HepG2 (cell line): ENCODE data around the gene ARHGEF16. TPM values are rescaled to one million over a fixed set of nuclear protein-coding genes. Genes with fewer than 3 reads are reported as not detected.

Source experiments
- ARID2 ChIP-seq: sonication (generic); formaldehyde crosslinking; IDR thresholded peaks from 2 replicates; pipeline ENCODE4 v1.8.1; 2022; ENCODE audit warnings: mild to moderate bottlenecking, missing genetic modification reagents, borderline replicate concordance
- CEBPG ChIP-seq: IDR thresholded peaks from 2 replicates; pipeline ENCODE4 v1.6.1; 2016
- CHD2 ChIP-seq: IDR thresholded peaks from 2 replicates; pipeline ENCODE4 v1.6.1; 2011; ENCODE audit warnings: low read depth, low read length, improper control_type of control experiment
- DNMT1 ChIP-seq: sonication (generic); formaldehyde crosslinking; IDR thresholded peaks from 2 replicates; pipeline ENCODE4 v1.5.1; 2020; ENCODE audit warnings: mild to moderate bottlenecking, missing genetic modification reagents
- HMG20B ChIP-seq: conservative IDR thresholded peaks from 2 replicates; pipeline ENCODE4 v1.6.1; 2016; ENCODE audit warnings: missing genetic modification reagents, missing compliant biosample characterization
- HNRNPH1 ChIP-seq: fragments of 200-400 bp; formaldehyde crosslinking; optimal IDR thresholded peaks from 2 replicates; pipeline ENCODE3; 2017; ENCODE audit warnings: mild to moderate bottlenecking, low read depth, low read length
- JUND ChIP-seq: sonication (generic); formaldehyde crosslinking; IDR thresholded peaks from 2 replicates; pipeline ENCODE4 v1.8.0; 2022; ENCODE audit warnings: mild to moderate bottlenecking, missing genetic modification reagents
- KAT8 ChIP-seq: IDR thresholded peaks from 2 replicates; pipeline ENCODE4 v1.6.1; 2016; ENCODE audit warnings: missing genetic modification reagents, missing compliant biosample characterization
- MAFF ChIP-seq: IDR thresholded peaks from 2 replicates; pipeline ENCODE4 v1.6.1; 2011; ENCODE audit warnings: low read depth, low read length, improper control_type of control experiment
- NCOR1 ChIP-seq: fragments of 200-600 bp; sonication (generic); IDR thresholded peaks from 2 replicates; pipeline ENCODE4 v1.7.0; 2017; ENCODE audit warnings: antibody characterized with exemption, low read length, borderline replicate concordance
- RBAK ChIP-seq: sonication (generic); formaldehyde crosslinking; IDR thresholded peaks from 2 replicates; pipeline ENCODE4 v1.5.1; 2020; ENCODE audit warnings: mild to moderate bottlenecking, missing genetic modification reagents
- SIN3B ChIP-seq: fragments of 150-350 bp; IDR thresholded peaks from 2 replicates; pipeline ENCODE4 v1.6.1; 2014; ENCODE audit warnings: low read length
- SNAPC5 ChIP-seq: sonication (generic); formaldehyde crosslinking; IDR thresholded peaks from 2 replicates; pipeline ENCODE4 v1.8.1; 2023; ENCODE audit warnings: mild to moderate bottlenecking, missing genetic modification reagents, borderline replicate concordance
- SRSF1 ChIP-seq: fragments of 200-400 bp; formaldehyde crosslinking; optimal IDR thresholded peaks from 2 replicates; pipeline ENCODE3; 2017; ENCODE audit warnings: mild to moderate bottlenecking, low read depth, low read length, moderate library complexity
- SSRP1 ChIP-seq: IDR thresholded peaks from 2 replicates; pipeline ENCODE4 v1.6.1; 2016; ENCODE audit warnings: control low read depth
- TP53 ChIP-seq: sonication (generic); formaldehyde crosslinking; conservative IDR thresholded peaks from 2 replicates; pipeline ENCODE4 v1.4.0; 2020; ENCODE audit warnings: missing genetic modification reagents
- ZFAT ChIP-seq: sonication (generic); formaldehyde crosslinking; conservative IDR thresholded peaks from 2 replicates; pipeline ENCODE4 v1.8.1; 2023; ENCODE audit warnings: missing genetic modification reagents, inconsistent platforms
- ZNF20 ChIP-seq: sonication (generic); formaldehyde crosslinking; IDR thresholded peaks from 2 replicates; pipeline ENCODE4 v1.4.0; 2020; ENCODE audit warnings: mild to moderate bottlenecking, moderate library complexity, missing genetic modification reagents
- ZNF33B ChIP-seq: sonication (generic); formaldehyde crosslinking; IDR thresholded peaks from 2 replicates; pipeline ENCODE4 v1.5.1; 2020; ENCODE audit warnings: mild to moderate bottlenecking, missing genetic modification reagents
- ZNF543 ChIP-seq: sonication (generic); formaldehyde crosslinking; IDR thresholded peaks from 2 replicates; pipeline ENCODE4 v1.4.0; 2020; ENCODE audit warnings: mild to moderate bottlenecking, missing genetic modification reagents
- ZNF563 ChIP-seq: sonication (generic); formaldehyde crosslinking; IDR thresholded peaks from 2 replicates; pipeline ENCODE4 v1.8.0; 2022; ENCODE audit warnings: mild to moderate bottlenecking, moderate library complexity, missing genetic modification reagents
- ZNF704 ChIP-seq: sonication (generic); formaldehyde crosslinking; IDR thresholded peaks from 2 replicates; pipeline ENCODE4 v1.8.1; 2023; ENCODE audit warnings: mild to moderate bottlenecking, inconsistent platforms, moderate library complexity, missing genetic modification reagents, borderline replicate concordance
- polyA plus RNA-seq, 8 experiments: library from polyadenylated mRNA; depleted of rRNA in 3 of 8; stranded (reverse) in 7 of 8; unstranded in 1 of 8; fragments of >200 nt; fragmentation: Illumina TruSeq in 4 of 8; extraction: Trizol in 4 of 8; gene quantifications; 2 replicates each; pipeline versions ENCODE4 v1.2.1 to v1.2.3, GENCODE V29; 2011 to 2016; ENCODE audit warnings: low read depth in 4 of 8, missing spikeins in 1 of 8, mixed read lengths in 1 of 8; ENCODE audit not compliant: insufficient read depth in 1 of 8
- total RNA-seq, 5 experiments: library from RNA; depleted of rRNA; stranded (reverse); fragments of >200 nt; fragmentation: Illumina TruSeq; extraction: Trizol; gene quantifications; 2 replicates each; pipeline ENCODE4 v1.2.3, GENCODE V29; 2016; ENCODE audit warnings: low read depth in 1 of 5
- TF ChIP-seq, protein P1 (sequence below): sonication (generic); formaldehyde crosslinking; conservative IDR thresholded peaks from 2 replicates; pipeline ENCODE4 v1.4.0; 2020; ENCODE audit warnings: missing genetic modification reagents
- TF ChIP-seq, protein P2 (sequence below): sonication (generic); formaldehyde crosslinking; IDR thresholded peaks from 2 replicates; pipeline ENCODE4 v1.9.0; 2021; ENCODE audit warnings: missing genetic modification reagents, borderline replicate concordance
- TF ChIP-seq, protein P3 (sequence below): sonication (generic); formaldehyde crosslinking; IDR thresholded peaks from 2 replicates; pipeline ENCODE4 v1.4.0; 2020; ENCODE audit warnings: low read depth, mild to moderate bottlenecking, missing genetic modification reagents
- TF ChIP-seq, protein P4 (sequence below): sonication (generic); formaldehyde crosslinking; conservative IDR thresholded peaks from 2 replicates; pipeline ENCODE4 v1.4.0; 2020; ENCODE audit warnings: missing genetic modification reagents

ARHGEF16 gene
- total and polyA plus RNA-seq, 2 of the 13 experiments (the other 11 are each of a cell fraction or from before 2014, with no cell fraction given), result 20.3 to 39.9 TPM

GRCh38 chr1:3423245-3423829 is 31.1 kb upstream of the ARHGEF16 start (continued):
- TF ChIP-seq ZFAT (CRISPR knock-in tag), result no peak
- TF ChIP-seq NCOR1, result no peak
- TF ChIP-seq, protein P1, sequence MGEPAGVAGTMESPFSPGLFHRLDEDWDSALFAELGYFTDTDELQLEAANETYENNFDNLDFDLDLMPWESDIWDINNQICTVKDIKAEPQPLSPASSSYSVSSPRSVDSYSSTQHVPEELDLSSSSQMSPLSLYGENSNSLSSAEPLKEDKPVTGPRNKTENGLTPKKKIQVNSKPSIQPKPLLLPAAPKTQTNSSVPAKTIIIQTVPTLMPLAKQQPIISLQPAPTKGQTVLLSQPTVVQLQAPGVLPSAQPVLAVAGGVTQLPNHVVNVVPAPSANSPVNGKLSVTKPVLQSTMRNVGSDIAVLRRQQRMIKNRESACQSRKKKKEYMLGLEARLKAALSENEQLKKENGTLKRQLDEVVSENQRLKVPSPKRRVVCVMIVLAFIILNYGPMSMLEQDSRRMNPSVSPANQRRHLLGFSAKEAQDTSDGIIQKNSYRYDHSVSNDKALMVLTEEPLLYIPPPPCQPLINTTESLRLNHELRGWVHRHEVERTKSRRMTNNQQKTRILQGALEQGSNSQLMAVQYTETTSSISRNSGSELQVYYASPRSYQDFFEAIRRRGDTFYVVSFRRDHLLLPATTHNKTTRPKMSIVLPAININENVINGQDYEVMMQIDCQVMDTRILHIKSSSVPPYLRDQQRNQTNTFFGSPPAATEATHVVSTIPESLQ (CRISPR knock-in tag), result no peak
- TF ChIP-seq ZNF563, result peak; percentile 79; the same call in 1 of the 2 replicates
- no peak for TF ChIP-seq HNRNPH1
- no peak for TF ChIP-seq HMG20B (CRISPR knock-in tag)
- TF ChIP-seq ZNF543 (CRISPR knock-in tag), result peak; percentile 79
- TF ChIP-seq RBAK (CRISPR knock-in tag), result no peak
- TF ChIP-seq KAT8 (CRISPR knock-in tag), result peak; percentile 76
- TF ChIP-seq, protein P2, sequence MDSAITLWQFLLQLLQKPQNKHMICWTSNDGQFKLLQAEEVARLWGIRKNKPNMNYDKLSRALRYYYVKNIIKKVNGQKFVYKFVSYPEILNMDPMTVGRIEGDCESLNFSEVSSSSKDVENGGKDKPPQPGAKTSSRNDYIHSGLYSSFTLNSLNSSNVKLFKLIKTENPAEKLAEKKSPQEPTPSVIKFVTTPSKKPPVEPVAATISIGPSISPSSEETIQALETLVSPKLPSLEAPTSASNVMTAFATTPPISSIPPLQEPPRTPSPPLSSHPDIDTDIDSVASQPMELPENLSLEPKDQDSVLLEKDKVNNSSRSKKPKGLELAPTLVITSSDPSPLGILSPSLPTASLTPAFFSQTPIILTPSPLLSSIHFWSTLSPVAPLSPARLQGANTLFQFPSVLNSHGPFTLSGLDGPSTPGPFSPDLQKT (CRISPR knock-in tag), result no peak
- peak; percentile 99 for TF ChIP-seq ZNF20 (CRISPR knock-in tag)
- no peak for TF ChIP-seq DNMT1 (CRISPR knock-in tag)
- peak; percentile 53 for TF ChIP-seq CEBPG (CRISPR knock-in tag)
- TF ChIP-seq SRSF1, result peak; percentile 45
- no peak for TF ChIP-seq SNAPC5 (CRISPR knock-in tag)
- no peak for TF ChIP-seq ZNF704 (CRISPR knock-in tag)
- no peak for TF ChIP-seq TP53 (CRISPR knock-in tag)
- no peak for TF ChIP-seq ARID2 (CRISPR knock-in tag)
- no peak for TF ChIP-seq ZNF33B (CRISPR knock-in tag)
- TF ChIP-seq, protein P3, sequence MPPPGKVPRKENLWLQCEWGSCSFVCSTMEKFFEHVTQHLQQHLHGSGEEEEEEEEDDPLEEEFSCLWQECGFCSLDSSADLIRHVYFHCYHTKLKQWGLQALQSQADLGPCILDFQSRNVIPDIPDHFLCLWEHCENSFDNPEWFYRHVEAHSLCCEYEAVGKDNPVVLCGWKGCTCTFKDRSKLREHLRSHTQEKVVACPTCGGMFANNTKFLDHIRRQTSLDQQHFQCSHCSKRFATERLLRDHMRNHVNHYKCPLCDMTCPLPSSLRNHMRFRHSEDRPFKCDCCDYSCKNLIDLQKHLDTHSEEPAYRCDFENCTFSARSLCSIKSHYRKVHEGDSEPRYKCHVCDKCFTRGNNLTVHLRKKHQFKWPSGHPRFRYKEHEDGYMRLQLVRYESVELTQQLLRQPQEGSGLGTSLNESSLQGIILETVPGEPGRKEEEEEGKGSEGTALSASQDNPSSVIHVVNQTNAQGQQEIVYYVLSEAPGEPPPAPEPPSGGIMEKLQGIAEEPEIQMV (CRISPR knock-in tag), result 0 out of 2 replicates have a peak, but pooled peaks have one; percentile 49
- TF ChIP-seq, protein P4, sequence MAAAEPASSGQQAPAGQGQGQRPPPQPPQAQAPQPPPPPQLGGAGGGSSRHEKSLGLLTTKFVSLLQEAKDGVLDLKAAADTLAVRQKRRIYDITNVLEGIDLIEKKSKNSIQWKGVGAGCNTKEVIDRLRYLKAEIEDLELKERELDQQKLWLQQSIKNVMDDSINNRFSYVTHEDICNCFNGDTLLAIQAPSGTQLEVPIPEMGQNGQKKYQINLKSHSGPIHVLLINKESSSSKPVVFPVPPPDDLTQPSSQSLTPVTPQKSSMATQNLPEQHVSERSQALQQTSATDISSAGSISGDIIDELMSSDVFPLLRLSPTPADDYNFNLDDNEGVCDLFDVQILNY (CRISPR knock-in tag), result no peak
- TF ChIP-seq SIN3B, result no peak
- no peak for TF ChIP-seq SSRP1 (CRISPR knock-in tag)
- no peak for TF ChIP-seq CHD2
- peak; percentile 48; the same call in 1 of the 2 replicates for TF ChIP-seq JUND
- TF ChIP-seq MAFF, result no peak
